IPS-18c (cell line): ENCODE data around the gene TTC3.
"Not testable (repeated sequence)": the region's sequence is repeated elsewhere in the genome, so short reads cannot be mapped to it uniquely, and the experiment has no call there.

Source experiments
- H3K4me3 ChIP-seq: 2 replicates; pipeline ENCODE4 v1.7.0; 2013; ENCODE audit warnings: low read depth, mild to moderate bottlenecking, low read length, moderate library complexity; ENCODE audit not compliant: insufficient read depth
- H3K9me3 ChIP-seq: one replicate; pipeline ENCODE4 v1.6.1; 2013; ENCODE audit warnings: mild to moderate bottlenecking, low read length, moderate library complexity; ENCODE audit not compliant: control insufficient read depth, insufficient read depth

Gene TTC3

GRCh38 chr21:37119421-37120218 is 46.6 kb downstream of the TTC3 start:
- Histone ChIP-seq H3K9me3 (no peaks in the 10 kb centered on the region), H3K4me3 (no peak overlapping the region)

- Histone ChIP-seq H3K4me3 (no peak overlapping the region), H3K9me3 (no peaks in the 10 kb centered on the region)
Observed at GRCh38 chr21:37128076-37128475, 55.0 kb downstream of the TTC3 start.

- Histone ChIP-seq H3K9me3 (no peaks in the 10 kb centered on the region), H3K4me3 (no peak overlapping the region)
Observed at GRCh38 chr21:37130971-37131370, 57.9 kb downstream of the TTC3 start.

GRCh38 chr21:37136261-37136660 is 63.2 kb downstream of the TTC3 start:
- Histone ChIP-seq H3K9me3 (no peaks in the 10 kb centered on the region), H3K4me3 (no peak overlapping the region)

GRCh38 chr21:37136744-37137143 is 63.7 kb downstream of the TTC3 start:
- Histone ChIP-seq H3K9me3 (no peaks in the 10 kb centered on the region), H3K4me3 (no peak overlapping the region)

- H3K9me3 ChIP-seq = no peaks in the 10 kb centered on the region
Observed at GRCh38 chr21:37139154-37139553, 66.1 kb downstream of the TTC3 start.

GRCh38 chr21:37139902-37140301 is 66.8 kb downstream of the TTC3 start:
- Histone ChIP-seq H3K9me3 (no peaks in the 10 kb centered on the region), H3K4me3 (no peak overlapping the region)

More at GRCh38 chr21:37139154-37139553, 66.1 kb downstream of the TTC3 start:
- H3K4me3 ChIP-seq = no peak overlapping the region

- H3K4me3 ChIP-seq, H3K9me3 ChIP-seq: not testable (repeated sequence)
Observed at GRCh38 chr21:37143392-37143791, 70.3 kb downstream of the TTC3 start.

- H3K4me3 ChIP-seq = no peak overlapping the region
- no peaks in the 10 kb centered on the region for H3K9me3 ChIP-seq
Observed at GRCh38 chr21:37145635-37146111, 72.6 kb downstream of the TTC3 start.

- no peak overlapping the region for H3K4me3 ChIP-seq
- no peaks in the 10 kb centered on the region for H3K9me3 ChIP-seq
Observed at GRCh38 chr21:37146320-37147235, 73.5 kb downstream of the TTC3 start.

GRCh38 chr21:37149411-37149810 is 76.4 kb downstream of the TTC3 start:
- no peaks in the 10 kb centered on the region for H3K9me3 ChIP-seq
- H3K4me3 ChIP-seq = no peak overlapping the region

GRCh38 chr21:37153196-37153934 is 80.3 kb downstream of the TTC3 start:
- Histone ChIP-seq H3K4me3 (no peak overlapping the region), H3K9me3 (no peaks in the 10 kb centered on the region)

GRCh38 chr21:37153935-37154350 is 80.9 kb downstream of the TTC3 start:
- Histone ChIP-seq H3K4me3 (no peak overlapping the region), H3K9me3 (no peaks in the 10 kb centered on the region)

GRCh38 chr21:37155186-37155585 is 82.1 kb downstream of the TTC3 start:
- no peaks in the 10 kb centered on the region for H3K9me3 ChIP-seq
- H3K4me3 ChIP-seq = no peak overlapping the region

- H3K9me3 ChIP-seq = no peaks in the 10 kb centered on the region
- no peak overlapping the region for H3K4me3 ChIP-seq
Observed at GRCh38 chr21:37157938-37158337, 84.9 kb downstream of the TTC3 start.

GRCh38 chr21:37159053-37159776 is 86.2 kb downstream of the TTC3 start:
- Histone ChIP-seq H3K4me3 (no peak overlapping the region), H3K9me3 (no peaks in the 10 kb centered on the region)

GRCh38 chr21:37159949-37160348 is 86.9 kb downstream of the TTC3 start:
- H3K4me3 ChIP-seq = no peak overlapping the region
- H3K9me3 ChIP-seq = no peaks in the 10 kb centered on the region
